Osteocyte (in vitro differentiated cells): ENCODE measurements around the gene SLC35F3. TPM values are rescaled to one million over a fixed set of nuclear protein-coding genes. Genes with fewer than 3 reads are reported as not detected.
"Not testable (repeated sequence)": the region's sequence is repeated elsewhere in the genome, so short reads cannot be mapped to it uniquely, and the experiment has no call there.

ENCODE experiments used
- DNase-seq: peaks from one replicate; pipeline ENCODE4 v3.0.0; 2021; ENCODE audit warnings: mixed read lengths; ENCODE audit not compliant: unreplicated experiment; ENCODE audit errors: extremely low spot score
- H3K27ac Mint-ChIP-seq: one replicate; pipeline ENCODE4 v1.8.0; 2021; ENCODE audit warnings: mild to moderate bottlenecking, mixed read lengths; ENCODE audit not compliant: unreplicated experiment
- H3K27me3 Mint-ChIP-seq: one replicate; pipeline ENCODE4 v1.8.0; 2021; ENCODE audit warnings: mixed read lengths; ENCODE audit not compliant: unreplicated experiment
- H3K36me3 Mint-ChIP-seq: one replicate; pipeline ENCODE4 v1.8.0; 2021; ENCODE audit warnings: mixed read lengths; ENCODE audit not compliant: unreplicated experiment
- H3K4me1 Mint-ChIP-seq: one replicate; pipeline ENCODE4 v1.8.0; 2021; ENCODE audit warnings: mixed read lengths; ENCODE audit not compliant: unreplicated experiment
- H3K4me3 Mint-ChIP-seq: one replicate; pipeline ENCODE4 v1.8.0; 2021; ENCODE audit warnings: mild to moderate bottlenecking, moderate library complexity, mixed read lengths; ENCODE audit not compliant: unreplicated experiment
- H3K9me3 Mint-ChIP-seq: one replicate; pipeline ENCODE4 v1.8.0; 2021; ENCODE audit warnings: mixed read lengths; ENCODE audit not compliant: unreplicated experiment
- total RNA-seq: library from RNA; stranded (reverse); gene quantifications from 2 replicates; pipeline ENCODE4 v1.2.1, GENCODE V29; 2021
- TF ChIP-seq, protein P1 (sequence below): fragments of 200-600 bp; sonication (generic); IDR thresholded peaks from 2 replicates; pipeline ENCODE4 v1.5.0; 2021; ENCODE audit warnings: antibody characterized with exemption, mild to moderate bottlenecking, moderate library complexity

The SLC35F3 gene
- total RNA-seq, 1 donor from 2014 or later, result not detected

DNA sequence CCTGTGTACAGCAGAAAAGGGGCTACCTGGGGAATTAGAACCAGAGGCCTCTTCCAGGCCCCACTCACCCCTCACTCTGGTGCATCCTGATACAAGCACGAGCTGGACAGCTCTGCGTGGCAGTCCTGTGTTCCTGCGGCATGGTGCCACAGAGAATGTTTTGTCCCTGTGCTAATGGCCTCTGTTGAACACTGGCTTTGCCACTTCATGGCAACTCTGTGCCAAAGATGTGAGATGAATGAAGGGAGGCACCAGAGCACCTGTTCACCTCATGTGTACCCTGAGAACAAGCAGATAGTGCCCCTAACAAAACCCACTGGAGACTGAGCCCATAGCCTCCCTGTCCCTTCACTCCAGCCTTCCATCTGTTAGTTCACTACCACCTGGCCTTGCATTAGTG, 269.5 kb downstream of the SLC35F3 start:
- TF ChIP-seq, protein P1, sequence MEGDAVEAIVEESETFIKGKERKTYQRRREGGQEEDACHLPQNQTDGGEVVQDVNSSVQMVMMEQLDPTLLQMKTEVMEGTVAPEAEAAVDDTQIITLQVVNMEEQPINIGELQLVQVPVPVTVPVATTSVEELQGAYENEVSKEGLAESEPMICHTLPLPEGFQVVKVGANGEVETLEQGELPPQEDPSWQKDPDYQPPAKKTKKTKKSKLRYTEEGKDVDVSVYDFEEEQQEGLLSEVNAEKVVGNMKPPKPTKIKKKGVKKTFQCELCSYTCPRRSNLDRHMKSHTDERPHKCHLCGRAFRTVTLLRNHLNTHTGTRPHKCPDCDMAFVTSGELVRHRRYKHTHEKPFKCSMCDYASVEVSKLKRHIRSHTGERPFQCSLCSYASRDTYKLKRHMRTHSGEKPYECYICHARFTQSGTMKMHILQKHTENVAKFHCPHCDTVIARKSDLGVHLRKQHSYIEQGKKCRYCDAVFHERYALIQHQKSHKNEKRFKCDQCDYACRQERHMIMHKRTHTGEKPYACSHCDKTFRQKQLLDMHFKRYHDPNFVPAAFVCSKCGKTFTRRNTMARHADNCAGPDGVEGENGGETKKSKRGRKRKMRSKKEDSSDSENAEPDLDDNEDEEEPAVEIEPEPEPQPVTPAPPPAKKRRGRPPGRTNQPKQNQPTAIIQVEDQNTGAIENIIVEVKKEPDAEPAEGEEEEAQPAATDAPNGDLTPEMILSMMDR, result no peak
- Mint-ChIP-seq H3K4me3 (no peak overlapping the region), H3K27ac (no peak overlapping the region), H3K9me3 (no peaks in the 10 kb centered on the region), H3K36me3 (no peaks in the 10 kb centered on the region), H3K4me1 (no peaks in the 10 kb centered on the region), H3K27me3 (no peaks in the 10 kb centered on the region)
- no peak for DNase-seq

DNA sequence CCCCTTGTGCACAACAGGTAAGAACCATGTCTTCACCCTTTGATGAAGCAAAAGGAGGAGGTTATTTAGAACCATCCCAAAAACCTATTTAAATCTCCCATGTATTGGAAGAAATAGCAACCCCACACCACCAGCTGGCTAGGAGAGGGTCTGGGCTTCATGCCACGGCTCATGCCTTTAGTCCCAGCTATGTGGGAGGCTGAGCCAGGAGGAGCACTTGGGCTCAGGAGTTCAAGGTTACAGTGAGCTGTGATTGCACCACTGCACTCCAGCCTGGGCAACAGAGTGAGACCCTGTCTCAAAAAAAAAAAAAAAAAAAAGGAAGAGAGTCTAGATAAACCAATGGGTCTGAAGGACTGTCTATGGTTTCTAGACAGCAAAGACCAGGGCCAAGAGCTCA, 270.9 kb downstream of the SLC35F3 start:
- H3K36me3 Mint-ChIP-seq, result no peaks in the 10 kb centered on the region
- no peak for DNase-seq
- H3K27ac Mint-ChIP-seq, result no peak overlapping the region
- H3K4me1 Mint-ChIP-seq, result no peaks in the 10 kb centered on the region
- H3K9me3 Mint-ChIP-seq, result no peaks in the 10 kb centered on the region
- TF ChIP-seq, protein P1, result no peak
- no peaks in the 10 kb centered on the region for H3K27me3 Mint-ChIP-seq
- no peak overlapping the region for H3K4me3 Mint-ChIP-seq

DNA sequence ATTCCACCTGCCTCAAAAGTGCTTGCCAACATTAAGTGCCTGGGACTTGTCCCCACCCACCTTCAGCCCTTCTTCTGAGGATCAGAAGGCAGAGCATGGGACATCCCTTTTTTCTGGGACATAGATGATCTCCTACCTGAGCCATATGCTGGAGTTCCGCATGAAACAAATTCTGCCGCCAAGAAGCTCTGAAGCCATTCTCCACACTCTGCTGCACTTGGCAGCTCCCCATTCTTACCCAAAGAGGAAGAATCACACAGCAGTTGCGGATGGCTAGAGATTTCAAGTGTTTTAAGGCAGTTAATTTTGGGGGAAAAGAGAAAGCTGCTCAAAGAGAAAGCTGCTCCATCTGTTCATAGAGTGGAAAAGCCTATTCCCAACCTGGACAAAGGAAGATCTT, 271.5 kb downstream of the SLC35F3 start:
- no peaks in the 10 kb centered on the region for H3K9me3 Mint-ChIP-seq
- no peaks in the 10 kb centered on the region for H3K4me1 Mint-ChIP-seq
- DNase-seq, result no peak
- TF ChIP-seq, protein P1, result no peak
- H3K36me3 Mint-ChIP-seq, result no peaks in the 10 kb centered on the region
- no peak overlapping the region for H3K27ac Mint-ChIP-seq
- no peak overlapping the region for H3K4me3 Mint-ChIP-seq
- no peaks in the 10 kb centered on the region for H3K27me3 Mint-ChIP-seq

DNA sequence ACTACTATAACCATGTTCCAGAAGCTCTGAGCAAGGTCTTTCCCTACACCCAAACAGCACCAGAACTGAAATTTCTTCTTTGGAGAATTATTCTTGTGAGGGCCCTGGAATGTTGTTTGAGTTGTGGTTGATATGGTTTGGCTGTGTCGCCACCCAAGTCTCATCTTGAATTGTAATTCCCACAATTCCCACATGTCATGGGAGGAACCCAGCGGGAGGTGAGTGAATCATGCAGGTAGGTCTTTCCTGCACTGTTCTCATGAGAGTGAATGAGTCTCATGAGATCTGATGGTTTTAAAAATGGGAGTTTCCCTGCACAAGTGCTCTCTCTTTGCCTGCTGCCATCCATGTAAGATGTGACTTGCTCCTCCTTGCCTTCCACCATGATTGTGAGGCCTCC, 272.4 kb downstream of the SLC35F3 start:
- not testable (repeated sequence) for H3K4me3 Mint-ChIP-seq, DNase-seq, H3K36me3 Mint-ChIP-seq, H3K9me3 Mint-ChIP-seq, H3K4me1 Mint-ChIP-seq, H3K27ac Mint-ChIP-seq, H3K27me3 Mint-ChIP-seq

DNA sequence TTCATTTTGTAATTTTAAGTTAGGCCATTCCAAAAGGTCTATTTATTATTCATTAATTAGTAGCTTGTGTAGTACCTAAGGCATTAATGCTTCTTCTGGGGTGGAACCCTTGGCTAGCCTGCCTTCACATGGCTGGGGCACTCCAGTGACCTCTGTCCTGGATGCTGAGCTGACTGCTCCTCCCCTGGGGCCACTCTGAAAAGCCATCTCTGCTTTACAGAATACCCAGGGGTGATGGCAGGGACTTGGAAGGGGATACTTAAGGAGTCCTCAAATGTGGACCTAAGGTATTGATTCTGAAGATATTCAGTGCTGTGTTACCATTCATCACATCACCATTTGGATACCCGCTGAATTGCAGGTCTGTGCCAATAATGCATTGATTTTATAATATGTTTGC, 281.0 kb downstream of the SLC35F3 start:
- no peak overlapping the region for H3K4me3 Mint-ChIP-seq
- H3K9me3 Mint-ChIP-seq, result no peaks in the 10 kb centered on the region
- TF ChIP-seq, protein P1, result no peak

More for the DNA sequence above, 281.0 kb downstream of the SLC35F3 start:
- no peaks in the 10 kb centered on the region for H3K36me3 Mint-ChIP-seq
- no peak overlapping the region for H3K27ac Mint-ChIP-seq
- no peaks in the 10 kb centered on the region for H3K4me1 Mint-ChIP-seq
- DNase-seq, result no peak
- no peaks in the 10 kb centered on the region for H3K27me3 Mint-ChIP-seq
